HepG2 (cell line): Measurements from ENCODE around the gene PLAAT1.

Source experiments
- CTCF ChIP-seq: sonication (generic); formaldehyde crosslinking; IDR thresholded peaks from 2 replicates; pipeline ENCODE4 v1.5.0; 2020; ENCODE audit warnings: mild to moderate bottlenecking, missing genetic modification reagents, moderate library complexity
- ETV6 ChIP-seq: sonication (generic); formaldehyde crosslinking; conservative IDR thresholded peaks from 2 replicates; pipeline ENCODE4 v1.4.0; 2020; ENCODE audit warnings: missing genetic modification reagents
- FOXO1 ChIP-seq: sonication (generic); formaldehyde crosslinking; IDR thresholded peaks from 2 replicates; pipeline ENCODE4 v1.4.0; 2020; ENCODE audit warnings: missing genetic modification reagents
- JUN ChIP-seq: sonication (generic); formaldehyde crosslinking; IDR thresholded peaks from 2 replicates; pipeline ENCODE4 v1.4.0; 2020; ENCODE audit warnings: mild to moderate bottlenecking, missing genetic modification reagents
- NCOA5 ChIP-seq: sonication (generic); formaldehyde crosslinking; IDR thresholded peaks from 2 replicates; pipeline ENCODE4 v1.4.0; 2020; ENCODE audit warnings: missing genetic modification reagents
- POLR2G ChIP-seq: fragments of 200-400 bp; formaldehyde crosslinking; IDR thresholded peaks from 2 replicates; pipeline ENCODE4 v1.6.1; 2018; ENCODE audit warnings: mild to moderate bottlenecking, low read depth, low read length, moderate library complexity
- SPEN ChIP-seq: sonication (generic); formaldehyde crosslinking; IDR thresholded peaks from 2 replicates; pipeline ENCODE4 v1.5.1; 2020; ENCODE audit warnings: low read depth, mild to moderate bottlenecking, missing genetic modification reagents
- TCF12 ChIP-seq, 2 experiments: fragments of 450-650 bp in 1 of 2; sonication (generic) in 1 of 2; formaldehyde crosslinking in 1 of 2; IDR thresholded peaks; 2 replicates each; pipeline versions ENCODE4 v1.6.1 to v1.8.0; 2017 to 2022; ENCODE audit warnings: antibody characterized with exemption in 1 of 2, mild to moderate bottlenecking in 1 of 2, missing genetic modification reagents in 1 of 2, moderate library complexity in 1 of 2
- ZBTB10 ChIP-seq: sonication (generic); formaldehyde crosslinking; IDR thresholded peaks from 2 replicates; pipeline ENCODE4 v1.4.0; 2020; ENCODE audit warnings: missing genetic modification reagents, borderline replicate concordance
- ZNF740 ChIP-seq: sonication (generic); formaldehyde crosslinking; IDR thresholded peaks from 2 replicates; pipeline ENCODE4 v1.4.0; 2020; ENCODE audit warnings: missing genetic modification reagents
- ZNF768 ChIP-seq: sonication (generic); formaldehyde crosslinking; IDR thresholded peaks from 2 replicates; pipeline ENCODE4 v1.4.0; 2020; ENCODE audit warnings: missing genetic modification reagents

GRCh38 chr3:193211984-193212383, 29.0 kb upstream of the PLAAT1 start:
- TF ChIP-seq ZBTB10 (CRISPR knock-in tag) (no peak), ZNF768 (CRISPR knock-in tag) (no peak), POLR2G (no peak), NCOA5 (CRISPR knock-in tag) (no peak), FOXO1 (CRISPR knock-in tag) (no peak), JUN (no peak), CTCF (no peak), TCF12 (IDR thresholded peaks at IDR 0.05) (no peak), TCF12 (CRISPR knock-in tag; IDR thresholded peaks at IDR 0.05) (no peak), ETV6 (CRISPR knock-in tag) (no peak), SPEN (CRISPR knock-in tag) (no peak), ZNF740 (no peak)
